ENCODE data around the gene MFAP4.
A peak's percentile ranks its signal among the peaks of the same experiment; 100 is the strongest.

The MFAP4 gene

DNA sequence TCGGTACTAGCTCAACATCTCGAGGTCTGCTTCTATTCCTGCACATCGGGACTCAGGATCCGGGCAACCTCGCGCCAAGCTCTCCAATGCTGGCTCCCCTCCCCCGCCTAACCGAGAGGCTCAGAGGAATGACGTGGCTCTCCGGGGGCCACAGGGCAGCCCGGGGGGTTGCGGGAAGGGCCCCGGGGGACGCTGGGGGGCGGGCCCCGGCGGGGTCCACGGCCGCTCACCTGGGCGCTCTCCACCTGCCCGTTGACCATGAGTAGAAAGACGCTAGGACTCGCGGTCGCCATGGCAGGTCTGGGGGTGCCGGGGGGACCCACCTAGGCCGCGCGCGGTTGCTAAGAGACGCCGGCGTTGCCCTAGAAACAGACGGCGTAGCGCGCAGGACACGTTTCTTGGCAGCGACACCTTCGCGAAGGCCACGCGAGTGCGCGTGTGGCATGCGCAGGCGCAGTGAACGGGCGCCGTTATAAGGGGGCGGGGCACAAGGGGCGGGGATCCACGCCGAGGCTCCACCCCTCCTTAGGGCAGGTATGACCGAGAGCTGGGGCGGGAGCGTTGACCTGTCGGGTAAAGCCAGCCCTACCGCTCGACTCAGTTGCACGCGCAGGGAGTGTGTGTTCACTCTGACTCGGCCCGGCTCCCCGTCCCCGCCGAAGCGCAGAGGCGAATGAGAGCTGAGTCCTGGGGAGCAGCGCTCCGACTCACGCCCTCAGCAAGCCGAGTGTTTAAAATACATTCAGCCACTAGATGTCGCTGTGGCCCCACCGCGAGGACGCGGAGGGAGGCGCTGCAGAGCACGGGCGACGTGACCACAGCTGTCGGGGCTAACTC is 24.5 kb downstream of the MFAP4 start, which contains the start of gene B9D1:
Gene B9D1 (minus strand): TSS at position 447 of the 837 bp plus-strand sequence. CDS start 154 bp downstream, at position 293.
- DNase-seq (ENCODE audit: low read depth, low spot score): peak; percentile 61
- TF ChIP-seq ZNF274 (IDR thresholded peaks at IDR 0.05; ENCODE audit: low read depth, low read length) (no peak), YY1 (IDR thresholded peaks at IDR 0.05; ENCODE audit: insufficient read depth, insufficient read length) (no peak), SUZ12 (IDR thresholded peaks at IDR 0.05; ENCODE audit: extremely low read depth, insufficient read depth, insufficient read length) (no peak)
- peak within 1 kb of the TSS; percentile 67 for H3K4me3 ChIP-seq (ENCODE audit: insufficient read length, low read depth)
- H3K27me3 ChIP-seq (ENCODE audit: insufficient read depth, insufficient read length): no peaks in the 10 kb centered on the region
- peak within 1 kb of the TSS; percentile 78 for H3K9ac ChIP-seq (ENCODE audit: insufficient read length, low read depth)
- peaks cover 24% of the 10 kb centered on the region for H3K36me3 ChIP-seq (ENCODE audit: insufficient read depth, insufficient read length, low read length)
- H3K9me3 ChIP-seq (ENCODE audit: insufficient read depth, low read length): no peaks in the 10 kb centered on the region
- peaks cover 8% of the 10 kb centered on the region for H3K4me1 ChIP-seq (ENCODE audit: insufficient read depth, insufficient read length)

GRCh38 chr17:19361944-19362276 is 25.1 kb downstream of the MFAP4 start:
- H3K4me3 ChIP-seq (ENCODE audit: insufficient read length, low read depth): peak overlapping the region; percentile 67
- no peaks in the 10 kb centered on the region for H3K27me3 ChIP-seq (ENCODE audit: insufficient read depth, insufficient read length)
- DNase-seq (ENCODE audit: low read depth, low spot score): no peak
- peak overlapping the region; percentile 78 for H3K9ac ChIP-seq (ENCODE audit: insufficient read length, low read depth)
- H3K4me1 ChIP-seq (ENCODE audit: insufficient read depth, insufficient read length): peaks cover 8% of the 10 kb centered on the region
- H3K36me3 ChIP-seq (ENCODE audit: insufficient read depth, insufficient read length, low read length): peaks cover 30% of the 10 kb centered on the region
- no peak for TF ChIP-seq ZNF274 (IDR thresholded peaks at IDR 0.05; ENCODE audit: low read depth, low read length)
- no peak for TF ChIP-seq SUZ12 (IDR thresholded peaks at IDR 0.05; ENCODE audit: extremely low read depth, insufficient read depth, insufficient read length)
- TF ChIP-seq YY1 (IDR thresholded peaks at IDR 0.05; ENCODE audit: insufficient read depth, insufficient read length): no peak
- H3K9me3 ChIP-seq (ENCODE audit: insufficient read depth, low read length): no peaks in the 10 kb centered on the region

DNA sequence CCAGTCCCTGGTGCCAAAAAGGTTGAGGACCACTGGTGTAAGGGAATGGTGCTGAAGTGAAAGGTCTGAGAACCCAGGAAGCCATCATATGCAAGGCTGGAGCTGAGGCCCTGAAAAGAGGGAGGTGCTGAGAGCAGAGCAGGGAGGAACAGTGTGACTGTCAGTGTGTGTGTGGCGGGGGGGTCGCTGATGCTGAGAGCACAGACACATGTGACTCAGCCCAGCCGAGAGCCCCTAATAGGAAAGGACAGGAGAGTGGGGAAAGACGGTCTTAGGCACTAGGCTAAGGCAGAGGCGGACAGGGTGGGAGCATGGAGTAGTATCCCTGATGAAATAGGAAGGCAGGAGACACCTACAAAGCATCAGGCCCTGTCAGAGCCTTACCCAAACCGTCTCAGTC is 25.7 kb downstream of the MFAP4 start:
- peak overlapping the region; percentile 67 for H3K4me3 ChIP-seq (ENCODE audit: insufficient read length, low read depth)
- peaks cover 8% of the 10 kb centered on the region for H3K4me1 ChIP-seq (ENCODE audit: insufficient read depth, insufficient read length)
- H3K9ac ChIP-seq (ENCODE audit: insufficient read length, low read depth): peak overlapping the region; percentile 28
- no peaks in the 10 kb centered on the region for H3K27me3 ChIP-seq (ENCODE audit: insufficient read depth, insufficient read length)
- no peaks in the 10 kb centered on the region for H3K9me3 ChIP-seq (ENCODE audit: insufficient read depth, low read length)
- TF ChIP-seq ZNF274 (IDR thresholded peaks at IDR 0.05; ENCODE audit: low read depth, low read length) (no peak), SUZ12 (IDR thresholded peaks at IDR 0.05; ENCODE audit: extremely low read depth, insufficient read depth, insufficient read length) (no peak), YY1 (IDR thresholded peaks at IDR 0.05; ENCODE audit: insufficient read depth, insufficient read length) (no peak)
- H3K36me3 ChIP-seq (ENCODE audit: insufficient read depth, insufficient read length, low read length): peaks cover 35% of the 10 kb centered on the region
- DNase-seq (ENCODE audit: low read depth, low spot score): no peak

GRCh38 chr17:19360772-19361171 is 26.2 kb downstream of the MFAP4 start:
- no peak for TF ChIP-seq ZNF274 (IDR thresholded peaks at IDR 0.05; ENCODE audit: low read depth, low read length)
- no peak for TF ChIP-seq YY1 (IDR thresholded peaks at IDR 0.05; ENCODE audit: insufficient read depth, insufficient read length)
- no peak for TF ChIP-seq SUZ12 (IDR thresholded peaks at IDR 0.05; ENCODE audit: extremely low read depth, insufficient read depth, insufficient read length)
- H3K27me3 ChIP-seq (ENCODE audit: insufficient read depth, insufficient read length): no peaks in the 10 kb centered on the region
- no peak overlapping the region for H3K9ac ChIP-seq (ENCODE audit: insufficient read length, low read depth)
- H3K36me3 ChIP-seq (ENCODE audit: insufficient read depth, insufficient read length, low read length): peaks cover 35% of the 10 kb centered on the region
- peaks cover 8% of the 10 kb centered on the region for H3K4me1 ChIP-seq (ENCODE audit: insufficient read depth, insufficient read length)
- DNase-seq (ENCODE audit: low read depth, low spot score): no peak
- H3K4me3 ChIP-seq (ENCODE audit: insufficient read length, low read depth): no peak overlapping the region
- no peaks in the 10 kb centered on the region for H3K9me3 ChIP-seq (ENCODE audit: insufficient read depth, low read length)

- Histone ChIP-seq H3K4me3 (ENCODE audit: insufficient read length, low read depth) (no peak overlapping the region), H3K27me3 (ENCODE audit: insufficient read depth, insufficient read length) (no peaks in the 10 kb centered on the region), H3K9ac (ENCODE audit: insufficient read length, low read depth) (no peak overlapping the region), H3K36me3 (ENCODE audit: insufficient read depth, insufficient read length, low read length) (peaks cover 35% of the 10 kb centered on the region), H3K9me3 (ENCODE audit: insufficient read depth, low read length) (no peaks in the 10 kb centered on the region), H3K4me1 (ENCODE audit: insufficient read depth, insufficient read length) (peaks cover 2% of the 10 kb centered on the region)
- TF ChIP-seq SUZ12 (IDR thresholded peaks at IDR 0.05; ENCODE audit: extremely low read depth, insufficient read depth, insufficient read length): no peak
- DNase-seq (ENCODE audit: low read depth, low spot score): no peak
Measured at GRCh38 chr17:19359856-19360255, 27.1 kb downstream of the MFAP4 start.

- Histone ChIP-seq H3K4me3 (ENCODE audit: insufficient read length, low read depth) (no peak overlapping the region), H3K9ac (ENCODE audit: insufficient read length, low read depth) (no peak overlapping the region), H3K27me3 (ENCODE audit: insufficient read depth, insufficient read length) (no peaks in the 10 kb centered on the region), H3K9me3 (ENCODE audit: insufficient read depth, low read length) (no peaks in the 10 kb centered on the region), H3K36me3 (ENCODE audit: insufficient read depth, insufficient read length, low read length) (peaks cover 35% of the 10 kb centered on the region), H3K4me1 (ENCODE audit: insufficient read depth, insufficient read length) (peaks cover 2% of the 10 kb centered on the region)
- TF ChIP-seq YY1 (IDR thresholded peaks at IDR 0.05; ENCODE audit: insufficient read depth, insufficient read length) (no peak), ZNF274 (IDR thresholded peaks at IDR 0.05; ENCODE audit: low read depth, low read length) (no peak), SUZ12 (IDR thresholded peaks at IDR 0.05; ENCODE audit: extremely low read depth, insufficient read depth, insufficient read length) (no peak)
- no peak for DNase-seq (ENCODE audit: low read depth, low spot score)
Measured at GRCh38 chr17:19359151-19359550, 27.8 kb downstream of the MFAP4 start.

DNA sequence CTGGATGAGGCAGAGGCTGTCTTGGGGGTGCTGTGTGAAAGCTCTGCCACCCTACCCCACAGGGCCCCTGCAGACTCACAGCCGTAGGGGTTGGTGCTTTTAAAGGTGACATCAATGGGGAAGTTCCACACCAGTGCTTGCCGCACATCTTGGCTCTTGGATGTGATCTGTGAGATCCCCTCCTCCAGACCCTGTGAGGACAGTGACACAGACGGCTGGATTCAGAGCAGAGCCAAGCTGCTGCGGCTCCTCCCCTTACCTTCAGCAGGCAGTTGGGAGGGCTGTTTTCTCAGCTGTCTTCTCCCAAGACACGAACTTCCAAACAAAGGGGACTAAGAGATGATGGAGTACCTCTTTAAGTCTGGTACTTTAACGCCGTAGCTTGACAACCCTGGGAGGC is 29.2 kb downstream of the MFAP4 start:
- H3K4me3 ChIP-seq (ENCODE audit: insufficient read length, low read depth): no peak overlapping the region
- no peaks in the 10 kb centered on the region for H3K27me3 ChIP-seq (ENCODE audit: insufficient read depth, insufficient read length)
- no peak overlapping the region for H3K9ac ChIP-seq (ENCODE audit: insufficient read length, low read depth)
- peaks cover 35% of the 10 kb centered on the region for H3K36me3 ChIP-seq (ENCODE audit: insufficient read depth, insufficient read length, low read length)
- H3K4me1 ChIP-seq (ENCODE audit: insufficient read depth, insufficient read length): peaks cover 2% of the 10 kb centered on the region
- TF ChIP-seq YY1 (IDR thresholded peaks at IDR 0.05; ENCODE audit: insufficient read depth, insufficient read length) (no peak), SUZ12 (IDR thresholded peaks at IDR 0.05; ENCODE audit: extremely low read depth, insufficient read depth, insufficient read length) (no peak), ZNF274 (IDR thresholded peaks at IDR 0.05; ENCODE audit: low read depth, low read length) (no peak)
- H3K9me3 ChIP-seq (ENCODE audit: insufficient read depth, low read length): no peaks in the 10 kb centered on the region
- DNase-seq (ENCODE audit: low read depth, low spot score): no peak
